GM21423 (cell line): ENCODE measurements around the gene FDXACB1.

ENCODE experiments used
- ATAC-seq: cut with Tn5 transposase; IDR thresholded peaks from one replicate; pipeline ENCODE4 v1.9.1; 2021; ENCODE audit warnings: mild to moderate bottlenecking, moderate library complexity; ENCODE audit not compliant: unreplicated experiment

Gene FDXACB1

DNA sequence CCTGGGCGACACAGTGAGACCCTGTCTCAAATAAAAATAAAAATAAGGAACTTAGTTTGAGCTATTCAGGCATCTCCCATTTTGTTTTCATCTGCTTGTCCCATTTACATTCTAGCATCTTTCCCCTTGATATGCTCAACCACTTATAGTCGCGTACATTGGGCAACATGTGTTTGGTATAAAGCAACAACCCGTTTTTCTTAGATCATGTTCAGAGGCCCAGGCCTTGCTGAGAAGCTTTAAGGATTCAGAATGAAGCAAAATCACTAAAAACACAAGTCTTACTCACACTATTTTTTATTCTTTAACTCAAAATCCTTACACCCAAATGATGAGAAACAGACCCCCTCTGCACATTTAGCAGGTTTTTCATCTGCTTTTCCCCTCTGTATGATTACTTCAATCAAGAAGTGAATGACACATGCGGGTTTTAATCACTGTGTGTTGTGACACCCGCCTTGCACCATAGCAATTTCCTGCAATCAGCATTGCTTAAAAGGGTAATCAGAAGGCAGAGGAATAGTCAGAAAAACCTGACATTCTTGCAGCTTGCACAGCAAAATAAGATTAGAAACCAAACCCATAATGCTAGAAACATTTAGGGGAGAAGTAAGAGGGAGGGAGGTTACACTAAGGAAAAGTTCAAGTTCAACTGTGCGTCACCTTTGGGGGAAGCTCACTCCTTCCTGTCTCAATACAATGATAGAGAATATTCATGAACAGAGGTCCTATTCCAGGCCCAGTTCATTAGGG lies 33.5 kb downstream of the FDXACB1 start:
- no peak for ATAC-seq

DNA sequence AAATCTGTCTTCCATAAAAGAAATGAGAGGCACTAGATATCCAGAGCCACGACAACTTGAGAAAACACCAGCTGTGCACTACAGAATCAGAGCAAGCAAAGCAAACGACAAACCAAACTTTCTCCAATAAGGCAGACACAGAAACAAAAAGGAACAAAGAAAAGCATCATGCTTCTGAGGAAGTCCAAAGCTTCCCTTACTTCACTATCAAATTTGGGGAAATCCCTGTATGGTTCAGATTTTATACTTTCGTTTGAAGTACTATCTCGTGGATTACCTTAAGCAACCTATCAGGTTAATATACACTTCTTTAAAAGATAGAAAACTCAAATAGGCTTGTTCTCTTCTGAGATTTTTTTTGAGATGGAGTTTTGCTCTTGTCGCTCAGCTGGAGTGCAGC lies 35.3 kb downstream of the FDXACB1 start:
- no peak for ATAC-seq

DNA sequence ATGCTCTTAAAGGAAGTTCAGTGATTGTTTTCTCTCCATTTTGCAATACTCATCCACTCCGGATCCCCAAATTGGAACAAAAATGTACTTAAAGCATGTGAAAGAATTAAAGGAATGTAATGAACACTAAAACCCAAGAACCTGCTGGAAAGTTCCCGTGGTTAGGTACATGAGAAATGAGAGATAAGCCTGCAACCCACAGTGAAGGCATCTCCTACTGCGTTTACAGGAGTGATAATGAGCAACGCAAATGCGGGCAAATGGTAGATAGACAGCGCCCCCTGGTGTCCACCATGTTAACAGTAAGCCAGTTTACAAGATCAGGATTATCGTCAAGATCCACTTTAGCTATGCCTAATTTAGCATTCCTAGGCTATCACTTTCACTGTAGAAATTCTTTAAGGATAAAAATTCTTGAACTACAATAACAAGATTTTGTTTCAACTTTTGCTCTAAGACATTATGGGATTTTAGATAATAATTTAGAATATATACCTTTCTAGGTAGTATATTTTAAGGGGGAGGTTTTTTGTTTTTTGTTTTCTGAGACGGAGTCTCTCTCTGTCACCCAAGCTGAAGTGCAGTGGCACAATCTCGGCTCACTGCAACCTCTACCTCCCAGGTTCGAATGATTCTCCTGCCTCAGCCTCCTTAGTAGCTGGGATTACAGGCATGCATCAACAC lies 37.5 kb downstream of the FDXACB1 start:
- ATAC-seq = no peak

DNA sequence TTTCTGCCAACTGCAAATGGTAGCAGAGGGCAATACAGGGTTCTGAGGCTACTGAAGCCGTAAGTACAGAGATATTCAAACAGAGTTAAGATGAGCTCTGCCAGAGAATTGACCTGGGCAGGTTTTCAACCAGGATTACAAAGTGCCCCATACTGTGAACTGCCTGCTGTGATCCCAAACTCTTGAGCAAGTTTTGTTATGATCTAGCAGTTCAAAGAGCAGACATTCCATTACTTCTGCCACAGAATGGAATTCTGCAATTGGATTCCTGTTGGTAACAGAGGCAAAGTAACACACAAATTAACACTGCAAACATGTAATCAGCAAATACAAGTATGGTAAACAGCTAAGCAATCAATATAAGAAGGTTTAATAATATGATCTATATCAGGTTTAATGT lies 38.8 kb downstream of the FDXACB1 start:
- no peak for ATAC-seq

DNA sequence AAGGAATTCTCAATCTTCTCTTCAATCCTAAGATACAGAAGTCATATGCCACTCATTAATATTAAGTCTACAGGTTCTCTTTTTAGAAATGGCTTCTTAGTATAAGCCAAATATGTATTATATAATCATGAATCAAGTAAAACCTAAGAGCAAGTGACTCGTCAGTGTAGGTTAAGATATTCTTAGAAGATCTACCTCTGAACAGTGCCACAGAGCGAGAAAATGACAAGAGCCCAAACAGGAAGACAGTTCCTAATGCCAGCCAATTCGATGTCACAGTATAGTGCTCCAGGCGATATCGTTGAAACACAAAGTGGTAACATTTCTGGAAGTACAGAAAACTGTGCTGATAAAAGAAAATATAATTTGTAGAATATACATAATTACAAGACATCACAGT lies 40.9 kb downstream of the FDXACB1 start:
- ATAC-seq = no peak

DNA sequence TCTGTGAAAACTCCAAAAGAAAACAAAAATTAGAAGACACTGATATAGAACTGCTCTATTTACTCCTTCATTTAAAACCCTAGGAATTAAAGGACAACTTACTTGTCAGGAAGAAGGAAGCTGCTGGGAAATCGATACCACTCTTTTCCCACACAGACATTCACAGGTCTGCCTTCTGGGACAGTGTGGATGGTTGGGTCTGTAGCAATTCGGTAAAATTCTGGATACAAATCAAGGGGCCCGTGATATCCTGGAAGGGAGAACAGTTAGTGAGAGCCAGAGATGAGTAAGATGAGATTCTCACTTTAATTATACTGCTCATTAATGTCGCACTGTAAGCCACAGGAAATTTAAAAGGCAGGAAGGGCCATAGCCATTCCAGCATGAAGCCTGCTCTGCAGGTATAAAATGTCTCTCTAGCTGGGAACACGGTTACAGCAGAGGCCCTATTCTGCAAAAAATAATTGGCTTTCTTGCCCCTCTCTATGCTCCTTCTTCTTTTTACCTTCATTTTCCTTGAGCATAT lies 41.5 kb downstream of the FDXACB1 start:
- no peak for ATAC-seq

DNA sequence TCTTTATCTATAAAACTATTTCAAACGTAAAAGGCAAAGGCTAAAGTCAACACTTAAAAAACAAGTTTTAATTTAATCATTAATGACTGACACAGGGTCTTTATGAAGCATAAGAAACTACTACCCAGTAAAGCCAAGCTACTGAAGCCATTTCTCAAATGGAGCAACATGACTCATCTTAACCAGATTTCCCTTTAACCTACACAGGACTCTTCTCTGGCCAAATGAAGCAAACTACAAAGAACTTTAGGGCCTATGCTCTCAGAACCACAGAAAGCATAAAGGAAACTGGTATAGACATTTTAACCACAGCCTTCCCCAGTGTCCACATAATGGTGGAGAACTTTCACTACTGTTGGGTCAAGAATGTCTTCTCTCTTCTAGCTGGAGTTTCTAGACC lies 42.2 kb downstream of the FDXACB1 start:
- ATAC-seq = peak; percentile 85

DNA sequence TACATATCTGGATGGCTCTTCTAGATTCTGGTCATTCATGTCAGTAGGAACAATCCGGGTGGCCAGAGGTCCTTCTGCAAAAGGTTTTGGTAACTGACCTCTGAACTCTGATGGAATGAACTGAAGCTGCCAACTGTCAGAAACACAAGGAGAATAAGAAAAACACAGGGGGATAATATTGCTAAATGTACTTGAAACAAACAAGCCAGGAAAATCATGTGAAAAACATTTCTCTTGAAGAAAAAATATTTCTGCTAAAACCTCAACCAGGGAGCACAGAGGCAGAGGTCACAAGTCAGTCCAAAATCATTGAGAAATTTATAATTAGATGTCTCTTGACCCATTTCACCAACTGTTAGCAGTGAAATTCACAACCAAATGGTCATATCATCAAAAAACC lies 42.8 kb downstream of the FDXACB1 start:
- no peak for ATAC-seq

DNA sequence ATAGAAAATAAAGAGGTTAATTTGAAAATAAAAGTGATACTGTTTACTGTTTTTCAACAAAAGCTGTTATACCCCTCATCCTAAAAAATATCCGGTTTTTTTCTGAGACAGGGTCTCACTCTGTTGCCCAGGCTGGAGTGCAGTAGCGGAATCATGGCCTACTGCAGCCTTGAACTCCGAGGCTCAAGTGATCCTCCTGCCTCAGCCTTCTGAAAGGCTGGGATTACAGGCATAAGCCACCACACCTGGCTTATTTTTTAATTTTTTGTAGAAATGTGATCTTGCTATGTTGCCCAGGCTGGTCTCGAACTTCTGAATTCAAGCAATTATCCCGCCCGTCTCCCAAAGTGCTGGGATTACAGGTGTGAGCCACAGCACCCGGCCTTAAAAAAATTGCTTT lies 43.3 kb downstream of the FDXACB1 start:
- no peak for ATAC-seq

DNA sequence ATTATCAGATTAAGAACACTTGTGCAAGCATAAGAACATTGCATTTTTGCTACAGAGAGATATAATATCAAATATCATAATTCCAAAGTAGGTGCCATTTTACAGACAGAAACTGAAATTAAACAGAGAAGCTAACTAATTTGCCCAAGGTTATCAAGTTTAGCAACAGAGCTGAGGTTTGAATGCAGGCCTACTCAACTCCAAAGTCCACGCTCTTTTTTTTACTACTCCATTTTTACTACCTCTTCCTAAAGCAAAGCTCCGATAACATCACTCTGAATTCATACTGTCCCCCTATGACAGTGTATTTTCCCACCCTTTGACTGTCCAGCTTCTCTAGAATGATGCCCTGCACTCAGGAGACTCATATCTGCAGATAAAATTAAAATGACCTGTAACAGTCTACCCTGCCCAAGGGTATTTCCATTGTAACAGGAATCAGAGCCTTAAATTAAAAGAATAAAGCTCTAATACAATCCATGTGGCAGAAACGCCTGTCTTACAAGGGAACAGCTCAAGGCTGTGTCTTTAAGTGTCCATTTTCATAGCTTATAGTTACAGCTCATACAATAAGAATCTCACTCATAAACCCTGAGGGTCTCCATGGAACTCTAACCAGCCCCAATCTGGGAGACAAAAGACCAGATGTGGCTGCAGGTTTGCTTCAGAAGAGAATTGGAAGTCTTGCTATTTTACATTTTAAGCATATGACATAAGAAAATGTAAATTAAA lies 44.4 kb downstream of the FDXACB1 start:
- ATAC-seq = no peak

DNA sequence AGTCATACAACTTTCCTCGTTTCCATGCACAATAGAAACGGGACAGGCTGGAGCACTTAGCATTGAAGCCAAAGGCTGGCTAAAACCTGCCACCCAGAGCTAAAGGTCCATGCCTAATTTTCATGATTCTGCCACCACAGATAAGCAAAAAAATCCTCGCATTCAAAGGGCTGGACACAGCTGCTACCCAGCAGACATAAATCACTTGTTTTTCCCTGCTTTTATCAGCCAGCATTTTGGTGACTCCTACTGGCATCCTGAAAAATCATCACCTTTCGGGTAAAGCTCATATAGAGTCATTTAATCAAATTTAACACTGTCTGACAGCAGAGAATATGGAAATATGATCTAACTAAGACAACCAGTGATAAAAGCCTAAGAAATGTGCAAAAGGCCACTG lies 45.4 kb downstream of the FDXACB1 start:
- no peak for ATAC-seq

DNA sequence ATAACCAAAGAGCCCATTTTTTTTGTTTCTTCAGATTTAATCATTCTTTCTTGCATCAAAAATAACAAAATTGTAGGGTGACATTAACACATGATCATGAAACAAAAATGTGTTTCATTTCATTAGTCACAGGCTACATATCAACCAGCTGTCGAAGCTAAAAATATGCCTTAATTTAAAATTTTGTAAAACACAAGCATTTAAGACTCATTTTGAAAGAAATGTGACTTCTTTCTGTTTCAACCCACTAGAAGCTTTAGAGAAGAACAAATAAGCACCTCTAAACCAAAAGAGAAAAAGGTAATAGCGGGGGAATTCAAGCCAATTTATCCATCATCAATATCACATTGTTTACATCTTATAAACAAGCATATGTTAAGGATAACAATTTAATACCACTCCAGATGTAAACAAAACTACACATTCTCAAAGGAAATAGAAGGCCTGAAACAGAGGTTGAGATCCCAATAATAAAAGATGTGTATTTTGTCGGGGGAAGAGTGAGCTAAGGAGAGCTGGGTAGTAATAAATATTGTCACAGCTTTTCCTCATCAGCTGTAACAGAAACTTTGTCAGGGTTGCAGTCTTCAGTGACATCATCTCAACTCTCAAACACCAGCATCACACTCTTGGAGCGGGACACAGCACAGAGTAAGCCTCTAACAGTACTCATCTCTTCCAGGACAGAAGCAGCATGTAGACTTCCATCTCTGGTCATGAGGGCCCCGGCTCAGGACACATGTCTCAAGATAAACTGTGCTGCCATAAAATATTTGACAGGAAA lies 49.6 kb downstream of the FDXACB1 start:
- ATAC-seq = no peak

DNA sequence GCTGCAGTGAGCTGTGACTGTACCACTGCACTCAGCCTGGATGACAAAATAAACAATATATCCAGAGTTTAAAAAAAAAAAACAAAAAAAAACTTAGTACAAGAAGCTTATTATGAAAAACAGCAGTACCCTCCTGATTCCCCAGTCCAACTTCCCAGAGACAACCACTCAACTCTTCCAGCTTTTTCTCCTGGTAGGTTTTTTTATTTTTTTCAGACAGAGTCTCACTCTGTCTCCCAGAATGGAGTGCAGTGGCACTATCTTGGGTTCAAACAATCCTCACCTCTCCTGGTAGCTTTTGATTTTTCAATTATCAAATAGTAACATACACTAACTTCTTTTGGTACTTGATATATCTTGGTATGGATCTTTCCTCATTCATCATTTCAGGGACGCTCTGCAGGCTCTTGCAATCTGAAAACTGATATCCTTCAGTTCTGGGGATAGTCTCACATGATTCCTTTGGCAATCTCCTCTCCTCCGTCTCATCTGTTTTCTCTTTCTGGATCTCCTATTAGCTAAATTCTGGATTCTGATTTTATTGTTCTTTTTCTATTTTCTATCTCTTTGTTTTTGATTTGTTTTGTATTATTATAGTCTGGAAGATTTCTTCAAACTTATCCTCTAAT lies 52.5 kb downstream of the FDXACB1 start:
- ATAC-seq = no peak
